Measurements from ENCODE around the gene ADCY2.

The ADCY2 gene

DNA sequence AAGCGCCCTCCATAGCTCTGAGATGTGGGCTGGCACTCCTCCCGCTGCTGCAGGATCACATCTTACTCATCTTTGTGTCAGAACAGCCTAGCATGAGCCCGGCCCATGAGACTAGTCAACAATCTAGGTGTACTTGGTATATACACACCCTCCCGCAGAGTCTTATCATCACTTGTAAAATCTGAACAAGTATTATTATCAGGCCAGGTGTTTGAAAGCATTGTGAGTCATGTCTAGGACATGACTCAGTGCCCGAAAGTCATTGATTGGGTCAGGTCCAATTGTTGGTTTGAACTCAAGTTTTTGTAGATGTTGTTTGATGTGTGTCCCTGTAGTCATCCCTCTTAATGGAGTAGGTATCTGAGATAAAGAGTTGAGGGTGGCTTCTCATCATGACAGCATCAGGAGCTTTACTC, 346.3 kb downstream of the ADCY2 start:
- H3K4me3 ChIP-seq (ENCODE audit: low read depth, low read length): no peak overlapping the region
- DNase-seq (ENCODE audit: low read depth, low spot score): peak; percentile 47
- TF ChIP-seq, protein P1, sequence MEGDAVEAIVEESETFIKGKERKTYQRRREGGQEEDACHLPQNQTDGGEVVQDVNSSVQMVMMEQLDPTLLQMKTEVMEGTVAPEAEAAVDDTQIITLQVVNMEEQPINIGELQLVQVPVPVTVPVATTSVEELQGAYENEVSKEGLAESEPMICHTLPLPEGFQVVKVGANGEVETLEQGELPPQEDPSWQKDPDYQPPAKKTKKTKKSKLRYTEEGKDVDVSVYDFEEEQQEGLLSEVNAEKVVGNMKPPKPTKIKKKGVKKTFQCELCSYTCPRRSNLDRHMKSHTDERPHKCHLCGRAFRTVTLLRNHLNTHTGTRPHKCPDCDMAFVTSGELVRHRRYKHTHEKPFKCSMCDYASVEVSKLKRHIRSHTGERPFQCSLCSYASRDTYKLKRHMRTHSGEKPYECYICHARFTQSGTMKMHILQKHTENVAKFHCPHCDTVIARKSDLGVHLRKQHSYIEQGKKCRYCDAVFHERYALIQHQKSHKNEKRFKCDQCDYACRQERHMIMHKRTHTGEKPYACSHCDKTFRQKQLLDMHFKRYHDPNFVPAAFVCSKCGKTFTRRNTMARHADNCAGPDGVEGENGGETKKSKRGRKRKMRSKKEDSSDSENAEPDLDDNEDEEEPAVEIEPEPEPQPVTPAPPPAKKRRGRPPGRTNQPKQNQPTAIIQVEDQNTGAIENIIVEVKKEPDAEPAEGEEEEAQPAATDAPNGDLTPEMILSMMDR (IDR thresholded peaks at IDR 0.05; ENCODE audit: low read depth, low read length): no peak
- in situ Hi-C loops (cut with HindIII; ENCODE audit: low sequenced_read_pairs): no loop called here

DNA sequence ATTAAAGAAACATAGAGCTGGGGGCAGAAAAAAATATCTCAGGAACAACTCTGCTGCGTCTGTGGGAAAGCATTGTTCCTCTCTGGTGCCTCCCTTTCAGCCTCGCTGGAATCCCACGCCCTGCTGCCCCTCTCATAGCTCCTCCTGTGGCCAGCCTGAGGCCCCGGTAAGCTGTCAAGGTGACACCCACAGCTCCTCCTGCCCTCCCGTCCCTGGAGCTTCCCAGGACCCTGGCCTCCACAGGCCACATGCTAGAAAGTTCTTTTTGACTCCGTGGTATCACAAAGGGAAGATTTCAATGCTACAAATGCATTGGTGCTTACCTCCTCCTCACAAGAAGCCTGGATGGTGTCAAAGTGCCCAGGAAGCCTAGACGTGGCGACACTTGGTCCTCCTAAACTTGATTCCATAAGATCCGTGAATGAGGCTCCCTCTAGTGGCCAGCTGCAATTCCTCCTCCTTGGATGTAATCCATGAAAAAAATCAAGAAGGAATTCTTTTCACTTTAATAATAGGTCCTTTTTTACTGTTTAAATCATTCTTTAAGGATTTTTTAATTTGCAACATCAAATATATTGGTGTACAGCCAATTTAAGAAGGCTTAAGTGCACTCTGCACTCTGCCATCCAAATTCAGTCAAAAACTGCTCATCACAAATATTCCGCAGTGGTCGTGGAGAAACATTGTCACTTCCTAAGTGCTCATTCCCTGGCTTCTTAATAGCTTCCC, 350.1 kb downstream of the ADCY2 start:
- TF ChIP-seq, protein P1 (IDR thresholded peaks at IDR 0.05; ENCODE audit: low read depth, low read length): peak; percentile 89

DNA sequence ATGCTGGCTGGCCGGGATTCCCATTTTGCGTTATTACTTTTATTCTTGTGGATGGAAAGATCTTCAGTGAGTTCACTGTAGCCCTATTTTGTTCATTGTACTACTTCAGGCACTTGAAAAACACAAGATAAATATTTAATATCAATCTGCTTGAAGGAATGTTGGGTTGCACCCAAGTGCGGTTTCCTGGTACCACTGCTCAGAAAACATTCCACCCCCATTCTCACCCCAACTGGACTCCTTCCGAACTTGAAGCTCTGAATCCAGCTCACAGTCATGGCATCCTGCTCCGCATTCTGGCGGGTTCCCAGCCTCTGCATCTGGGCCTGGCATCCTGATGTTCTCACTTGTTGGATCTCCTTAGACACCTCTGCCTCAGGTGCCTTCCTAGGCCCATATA, 351.8 kb downstream of the ADCY2 start:
- no peak overlapping the region for H3K4me3 ChIP-seq (ENCODE audit: low read depth, low read length)
- no peak for DNase-seq (ENCODE audit: low read depth, low spot score)
- in situ Hi-C loops (cut with HindIII; ENCODE audit: low sequenced_read_pairs): no loop called here
- TF ChIP-seq, protein P1 (IDR thresholded peaks at IDR 0.05; ENCODE audit: low read depth, low read length): no peak

More for the DNA sequence above, 350.1 kb downstream of the ADCY2 start:
- in situ Hi-C loops (cut with HindIII; ENCODE audit: low sequenced_read_pairs): no loop called here
- DNase-seq (ENCODE audit: low read depth, low spot score): peak; percentile 77
- H3K4me3 ChIP-seq (ENCODE audit: low read depth, low read length): no peak overlapping the region

DNA sequence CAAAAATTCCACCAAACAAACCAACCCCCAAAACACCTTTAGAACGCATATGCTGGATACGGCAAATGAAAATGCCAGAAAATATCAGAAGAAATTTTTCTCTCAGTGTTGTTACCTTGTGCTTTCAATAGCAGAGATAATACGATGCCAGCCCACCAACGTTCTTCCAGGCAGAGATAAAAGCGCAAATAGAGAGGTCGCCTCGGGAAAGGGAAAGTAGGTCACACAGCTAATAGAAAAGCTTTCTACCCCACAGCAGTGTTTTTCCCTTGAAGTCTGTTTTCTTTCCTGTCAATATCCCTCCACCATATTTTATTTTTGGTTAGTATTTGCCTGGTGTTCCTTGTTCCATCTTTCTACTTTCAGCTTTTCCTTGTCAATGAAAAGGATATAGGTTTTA, 353.7 kb downstream of the ADCY2 start:
- no peak overlapping the region for H3K4me3 ChIP-seq (ENCODE audit: low read depth, low read length)
- in situ Hi-C loops (cut with HindIII; ENCODE audit: low sequenced_read_pairs): no loop called here
- TF ChIP-seq, protein P1 (IDR thresholded peaks at IDR 0.05; ENCODE audit: low read depth, low read length): no peak
- no peak for DNase-seq (ENCODE audit: low read depth, low spot score)

DNA sequence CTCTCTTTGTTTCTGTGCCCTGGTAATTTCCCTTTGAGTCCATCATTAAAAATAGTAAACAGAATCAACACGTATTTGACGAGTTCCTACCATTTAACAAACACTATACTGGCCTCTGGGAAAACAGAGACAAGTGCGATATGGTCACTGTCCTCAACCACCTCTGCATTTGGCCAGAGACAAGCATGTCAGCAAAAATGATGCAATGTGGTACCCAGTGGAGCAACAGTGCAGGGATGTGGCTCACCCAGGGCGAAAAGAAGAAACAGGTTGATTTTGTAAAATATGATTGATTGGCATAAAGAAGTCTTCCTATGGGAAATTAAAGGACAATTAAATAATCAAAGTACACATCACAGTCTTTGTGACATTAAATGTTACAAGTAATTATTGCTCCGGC, 355.9 kb downstream of the ADCY2 start:
- DNase-seq (ENCODE audit: low read depth, low spot score): no peak
- TF ChIP-seq, protein P1 (IDR thresholded peaks at IDR 0.05; ENCODE audit: low read depth, low read length): no peak
- in situ Hi-C loops (cut with HindIII; ENCODE audit: low sequenced_read_pairs): no loop called here
- no peak overlapping the region for H3K4me3 ChIP-seq (ENCODE audit: low read depth, low read length)

DNA sequence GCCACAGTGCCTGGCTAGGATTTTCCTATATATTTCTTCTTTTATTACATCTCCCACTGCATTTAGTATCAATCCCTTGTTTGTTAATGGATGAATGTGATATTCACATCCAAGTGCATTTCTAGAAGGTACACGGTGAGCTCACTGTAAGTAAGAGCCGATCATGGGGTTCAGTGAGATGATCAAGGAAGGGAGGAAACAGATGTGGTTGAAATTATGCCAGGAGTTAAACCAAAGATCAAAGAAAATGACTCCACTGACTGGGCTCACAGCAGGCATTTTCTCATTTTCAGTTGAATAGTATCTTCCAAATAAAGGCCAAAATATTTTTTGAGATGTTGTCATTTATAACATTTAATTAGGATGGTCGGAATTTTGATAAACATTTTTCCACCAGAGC, 357.2 kb downstream of the ADCY2 start:
- in situ Hi-C loops (cut with HindIII; ENCODE audit: low sequenced_read_pairs): no loop called here
- DNase-seq (ENCODE audit: low read depth, low spot score): no peak
- TF ChIP-seq, protein P1 (IDR thresholded peaks at IDR 0.05; ENCODE audit: low read depth, low read length): no peak
- H3K4me3 ChIP-seq (ENCODE audit: low read depth, low read length): no peak overlapping the region
